ENCODE data around the gene KIFC1. TPM values are rescaled to one million over a fixed set of nuclear protein-coding genes. Genes with fewer than 3 reads are reported as not detected.
"Not testable (repeated sequence)": the region's sequence is repeated elsewhere in the genome, so short reads cannot be mapped to it uniquely, and the experiment has no call there.

Gene KIFC1
- total RNA-seq, 1 donor from 2014 or later = 0.49 TPM

GRCh38 chr6:33372526-33373123 is 19.0 kb upstream of the KIFC1 start:
- intact Hi-C loops (cut with micrococcal nuclease) = no loop called here
- Histone ChIP-seq H3K27me3 (ENCODE audit: low read depth) (no peaks in the 10 kb centered on the region), H3K4me1 (peaks cover 25% of the 10 kb centered on the region), H3K36me3 (no peaks in the 10 kb centered on the region), H3K27ac (replicated peaks) (no peak overlapping the region), H3K9me3 (replicated peaks) (no peaks in the 10 kb centered on the region), H3K4me3 (no peak overlapping the region)
- TF ChIP-seq CTCF (IDR thresholded peaks at IDR 0.05; ENCODE audit: borderline replicate concordance) = no peak
- no peak for DNase-seq

GRCh38 chr6:33373960-33374910 is 17.4 kb upstream of the KIFC1 start:
- no peak overlapping the region for H3K4me3 ChIP-seq
- no peaks in the 10 kb centered on the region for H3K36me3 ChIP-seq
- H3K4me1 ChIP-seq = peaks cover 25% of the 10 kb centered on the region
- intact Hi-C loops (cut with micrococcal nuclease) = no loop called here
- no peak for DNase-seq
- no peak for TF ChIP-seq CTCF (IDR thresholded peaks at IDR 0.05; ENCODE audit: borderline replicate concordance)
- no peaks in the 10 kb centered on the region for H3K27me3 ChIP-seq (ENCODE audit: low read depth)
- H3K9me3 ChIP-seq (replicated peaks) = no peaks in the 10 kb centered on the region
- H3K27ac ChIP-seq (replicated peaks) = peak overlapping the region; percentile 69

GRCh38 chr6:33375143-33375671 is 16.4 kb upstream of the KIFC1 start:
- TF ChIP-seq CTCF (IDR thresholded peaks at IDR 0.05; ENCODE audit: borderline replicate concordance) = no peak
- peak; percentile 65 for DNase-seq
- peaks cover 25% of the 10 kb centered on the region for H3K4me1 ChIP-seq
- H3K27me3 ChIP-seq (ENCODE audit: low read depth) = no peaks in the 10 kb centered on the region
- no peaks in the 10 kb centered on the region for H3K36me3 ChIP-seq
- H3K4me3 ChIP-seq = no peak overlapping the region
- H3K9me3 ChIP-seq (replicated peaks) = no peaks in the 10 kb centered on the region
- intact Hi-C loops (cut with micrococcal nuclease) = no loop called here
- peak overlapping the region; percentile 69 for H3K27ac ChIP-seq (replicated peaks)

GRCh38 chr6:33377171-33377570 is 14.5 kb upstream of the KIFC1 start:
- H3K36me3 ChIP-seq = no peaks in the 10 kb centered on the region
- no peak overlapping the region for H3K4me3 ChIP-seq
- no peaks in the 10 kb centered on the region for H3K9me3 ChIP-seq (replicated peaks)
- peak overlapping the region; percentile 69 for H3K27ac ChIP-seq (replicated peaks)
- H3K27me3 ChIP-seq (ENCODE audit: low read depth) = no peaks in the 10 kb centered on the region
- no peak for DNase-seq
- peaks cover 25% of the 10 kb centered on the region for H3K4me1 ChIP-seq
- intact Hi-C loops (cut with micrococcal nuclease) = no loop called here
- no peak for TF ChIP-seq CTCF (IDR thresholded peaks at IDR 0.05; ENCODE audit: borderline replicate concordance)

GRCh38 chr6:33379184-33379583 is 12.4 kb upstream of the KIFC1 start:
- H3K4me1 ChIP-seq = peaks cover 22% of the 10 kb centered on the region
- H3K9me3 ChIP-seq (replicated peaks); H3K27me3 ChIP-seq (ENCODE audit: low read depth); H3K36me3 ChIP-seq; DNase-seq; intact Hi-C loops (cut with micrococcal nuclease); H3K27ac ChIP-seq (replicated peaks); H3K4me3 ChIP-seq: not testable (repeated sequence)

Data from left ventricle myocardium inferior (tissue), 1 donor.